Uterus (tissue), 2 donors: ENCODE measurements around the gene OTOA.

ENCODE experiments used
- POLR2A ChIP-seq, 2 donors: fragments of 450-650 bp; IDR thresholded peaks; one replicate each; pipeline ENCODE4 v1.6.1; 2016; ENCODE audit warnings: antibody characterized with exemption in 2 of 2, mild to moderate bottlenecking in 1 of 2, moderate library complexity in 1 of 2
- TF ChIP-seq, protein P1 (sequence below), 4 experiments: fragments of 200-600 bp in 2 of 4; fragments of 450-650 bp in 2 of 4; sonication (generic) in 2 of 4; IDR thresholded peaks; one replicate each; pipeline ENCODE4 v1.5.1; 2016 to 2019; ENCODE audit warnings: antibody characterized with exemption in 4 of 4, mild to moderate bottlenecking in 2 of 4, moderate library complexity in 1 of 4

DNA sequence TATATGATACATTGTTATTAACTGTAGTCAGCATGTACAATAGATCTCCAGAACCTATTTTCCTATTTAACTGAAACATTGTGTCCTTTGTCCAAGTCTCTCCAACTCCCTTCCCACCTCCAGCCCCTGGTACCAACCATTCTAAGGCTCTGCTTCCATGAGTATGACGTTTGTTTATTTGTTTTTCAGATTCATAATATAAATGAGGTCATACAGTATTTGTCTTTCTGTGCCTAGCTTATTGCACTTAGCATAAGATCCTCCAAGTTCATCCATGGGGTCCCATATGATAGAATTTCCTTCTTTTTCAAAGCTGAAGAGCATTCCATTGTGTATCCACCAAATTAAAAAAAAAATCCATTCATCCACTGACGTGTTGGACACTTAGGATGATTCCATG is 39.4 kb downstream of the OTOA start:
- TF ChIP-seq, protein P1, sequence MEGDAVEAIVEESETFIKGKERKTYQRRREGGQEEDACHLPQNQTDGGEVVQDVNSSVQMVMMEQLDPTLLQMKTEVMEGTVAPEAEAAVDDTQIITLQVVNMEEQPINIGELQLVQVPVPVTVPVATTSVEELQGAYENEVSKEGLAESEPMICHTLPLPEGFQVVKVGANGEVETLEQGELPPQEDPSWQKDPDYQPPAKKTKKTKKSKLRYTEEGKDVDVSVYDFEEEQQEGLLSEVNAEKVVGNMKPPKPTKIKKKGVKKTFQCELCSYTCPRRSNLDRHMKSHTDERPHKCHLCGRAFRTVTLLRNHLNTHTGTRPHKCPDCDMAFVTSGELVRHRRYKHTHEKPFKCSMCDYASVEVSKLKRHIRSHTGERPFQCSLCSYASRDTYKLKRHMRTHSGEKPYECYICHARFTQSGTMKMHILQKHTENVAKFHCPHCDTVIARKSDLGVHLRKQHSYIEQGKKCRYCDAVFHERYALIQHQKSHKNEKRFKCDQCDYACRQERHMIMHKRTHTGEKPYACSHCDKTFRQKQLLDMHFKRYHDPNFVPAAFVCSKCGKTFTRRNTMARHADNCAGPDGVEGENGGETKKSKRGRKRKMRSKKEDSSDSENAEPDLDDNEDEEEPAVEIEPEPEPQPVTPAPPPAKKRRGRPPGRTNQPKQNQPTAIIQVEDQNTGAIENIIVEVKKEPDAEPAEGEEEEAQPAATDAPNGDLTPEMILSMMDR (IDR thresholded peaks at IDR 0.05) = no peak
- no peak for TF ChIP-seq POLR2A (IDR thresholded peaks at IDR 0.05)
